ENCODE data around the gene NFIL3.
A peak's percentile ranks its signal among the peaks of the same experiment; 100 is the strongest.

The NFIL3 gene

DNA sequence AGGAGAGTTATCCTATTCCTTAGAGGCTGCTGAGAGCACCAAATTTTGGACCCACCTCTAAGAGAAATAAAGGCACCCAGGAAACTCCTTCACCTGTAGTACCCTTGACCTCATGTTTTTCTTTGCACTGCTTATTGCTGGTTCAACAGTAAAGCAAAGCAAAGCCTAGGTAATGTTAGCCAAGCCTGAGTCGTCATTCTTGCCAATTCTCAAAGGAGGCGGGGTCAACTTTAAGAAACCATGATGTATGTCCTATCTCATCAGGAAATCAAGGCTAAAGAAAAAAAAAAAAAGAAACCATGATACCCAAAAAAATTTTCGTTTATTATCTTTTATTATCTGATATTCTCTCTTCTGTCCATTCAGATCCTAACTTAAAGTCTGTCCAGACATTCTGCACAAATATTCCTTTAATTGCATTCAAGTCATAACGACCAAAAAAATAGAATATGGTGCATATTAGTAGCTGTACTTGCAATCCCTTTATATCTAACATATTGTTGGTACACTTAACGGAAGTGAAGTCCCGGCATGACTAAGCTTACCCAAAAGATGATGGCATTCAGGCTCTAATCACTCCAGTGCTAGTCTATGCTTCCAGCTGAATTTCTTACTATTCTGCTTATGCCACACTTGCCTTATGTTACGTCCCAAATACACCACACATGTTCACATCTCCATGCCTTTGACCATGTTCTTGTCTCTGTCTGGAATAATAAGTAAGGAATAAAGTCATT, 63.7 kb downstream of the NFIL3 start:
- peak; percentile 57 for DNase-seq (ENCODE audit: low spot score)

DNA sequence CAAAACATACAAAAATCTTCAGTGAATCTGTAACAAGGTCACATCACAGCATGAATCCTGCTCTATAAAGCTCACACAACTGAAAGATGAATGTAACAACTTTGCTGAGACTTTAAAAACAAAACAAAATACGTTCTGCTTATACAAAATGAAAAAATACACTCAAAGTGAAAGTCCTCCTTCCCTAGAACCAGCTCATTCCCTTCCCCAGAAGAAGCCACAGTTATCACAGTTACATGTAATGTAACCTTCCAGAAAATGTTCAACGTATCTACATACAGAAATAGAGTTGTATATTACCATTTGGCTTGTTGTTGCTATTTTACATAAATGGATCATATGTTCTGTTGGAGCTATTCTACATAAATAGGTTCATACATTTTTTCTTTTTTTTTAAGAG, 64.5 kb downstream of the NFIL3 start:
- peak; percentile 84 for DNase-seq (ENCODE audit: low spot score)

Measured in activated CD4-positive, alpha-beta T cell treated with anti-CD3 and anti-CD28 coated beads, Interleukin-2, Interleukin-4, amounts not matched to agents 100 ng/mL and 50 ng/mL, durations not matched to agents 16 hours and 8 hours (primary cell).